IMR-90 (cell line): ENCODE measurements around the gene PLCZ1. TPM values are rescaled to one million over a fixed set of nuclear protein-coding genes. Genes with fewer than 3 reads are reported as not detected.

Experiments used
- ATAC-seq: fragments of 200-7000 bp; cut with Tn5 transposase; 2 replicates; pipeline ENCODE4 v1.9.1; 2020; ENCODE audit warnings: low read depth, mild to moderate bottlenecking, moderate library complexity
- BruUV-seq: library from RNA; stranded (reverse); fragments of 400-500 nt; replicated peaks from 2 replicates; lab custom pipeline; 2021; lab: Mats Ljungman, UMichigan
- CTCF ChIA-PET: fragments of 300-600 bp; formaldehyde crosslinking; extraction: SDS; loops from one replicate; lab custom pipeline; 2021; ENCODE audit warnings: antibody characterized with exemption; lab: Yijun Ruan, JAX
- POLR2A ChIA-PET: fragments of 300-600 bp; sonication (Branson Sonifier 250); formaldehyde crosslinking; loops from one replicate; lab custom pipeline; 2022; ENCODE audit warnings: antibody characterized with exemption; ENCODE audit not compliant: unreplicated experiment; lab: Charles Lee
- DNase-seq: peaks from one replicate; pipeline ENCODE4 v3.0.0; 2013
- H2AFZ ChIP-seq: replicated peaks from 2 replicates; pipeline ENCODE3; 2013; ENCODE audit warnings: low read length, mild to moderate bottlenecking; ENCODE audit not compliant: poor library complexity
- H2AK5ac ChIP-seq: 2 replicates; pipeline ENCODE4 v1.6.1; 2013; ENCODE audit warnings: low read depth, low read length, inconsistent platforms
- H2AK9ac ChIP-seq: replicated peaks from 2 replicates; pipeline ENCODE3; 2013; ENCODE audit warnings: mild to moderate bottlenecking, low read depth, low read length, moderate library complexity; ENCODE audit not compliant: poor library complexity
- H2BK120ac ChIP-seq: 2 replicates; pipeline ENCODE4 v1.6.1; 2013; ENCODE audit warnings: low read depth, low read length, inconsistent platforms
- H2BK15ac ChIP-seq: 3 replicates; pipeline ENCODE4 v1.6.1; 2013; ENCODE audit warnings: low read depth, low read length, inconsistent platforms
- H2BK20ac ChIP-seq: 2 replicates; pipeline ENCODE4 v1.6.1; 2013; ENCODE audit warnings: low read depth, mild to moderate bottlenecking, inconsistent platforms, low read length, moderate library complexity
- H2BK5ac ChIP-seq: 2 replicates; pipeline ENCODE4 v1.6.1; 2013; ENCODE audit warnings: mild to moderate bottlenecking, low read depth, low read length, inconsistent platforms; ENCODE audit not compliant: poor library complexity, severe bottlenecking
- H3K14ac ChIP-seq: replicated peaks from 2 replicates; pipeline ENCODE4 v1.6.1; 2013; ENCODE audit warnings: low read depth, low read length, inconsistent platforms
- H3K18ac ChIP-seq: 2 replicates; pipeline ENCODE4 v1.6.1; 2013; ENCODE audit warnings: low read depth, low read length, control low read depth
- H3K23ac ChIP-seq: 2 replicates; pipeline ENCODE4 v1.6.1; 2013; ENCODE audit warnings: low read depth, low read length, inconsistent platforms
- H3K27ac ChIP-seq: 2 replicates; pipeline ENCODE4 v1.5.1; 2013; ENCODE audit warnings: mild to moderate bottlenecking, control low read depth, low read length; ENCODE audit not compliant: insufficient read depth
- H3K27me3 ChIP-seq: 2 replicates; pipeline ENCODE4 v1.6.1; 2013; ENCODE audit warnings: low read length; ENCODE audit not compliant: control insufficient read depth, insufficient read depth
- H3K36me3 ChIP-seq: 2 replicates; pipeline ENCODE4 v1.6.1; 2013; ENCODE audit warnings: low read length, mixed read lengths; ENCODE audit not compliant: control insufficient read depth, insufficient read depth
- H3K4ac ChIP-seq: 2 replicates; pipeline ENCODE4 v1.6.1; 2013; ENCODE audit warnings: low read depth, low read length, inconsistent platforms
- H3K4me1 ChIP-seq: 2 replicates; pipeline ENCODE4 v1.6.1; 2013; ENCODE audit warnings: low read length, mixed read lengths; ENCODE audit not compliant: control insufficient read depth, insufficient read depth
- H3K4me2 ChIP-seq: 2 replicates; pipeline ENCODE4 v1.6.1; 2013; ENCODE audit warnings: low read depth, mild to moderate bottlenecking, control low read depth, low read length, moderate library complexity
- H3K4me3 ChIP-seq: 2 replicates; pipeline ENCODE4 v1.5.1; 2013; ENCODE audit warnings: low read depth, mild to moderate bottlenecking, control low read depth, low read length, moderate library complexity; ENCODE audit not compliant: insufficient read depth
- H3K56ac ChIP-seq: 2 replicates; pipeline ENCODE4 v1.6.1; 2013; ENCODE audit warnings: low read length, inconsistent platforms; ENCODE audit not compliant: insufficient read depth; ENCODE audit errors: extremely low read depth
- H3K79me1 ChIP-seq, 2 experiments: 2 replicates each; pipeline ENCODE4 v1.6.1; 2013; ENCODE audit warnings: low read length in 2 of 2, inconsistent platforms in 1 of 2, low read depth in 1 of 2
- H3K9ac ChIP-seq: 2 replicates; pipeline ENCODE4 v1.6.1; 2013; ENCODE audit warnings: low read depth, low read length, control low read depth
- H3K9me1 ChIP-seq: 2 replicates; pipeline ENCODE4 v1.6.1; 2013; ENCODE audit warnings: low read length, inconsistent platforms; ENCODE audit not compliant: insufficient read depth
- H3K9me3 ChIP-seq: 2 replicates; pipeline ENCODE4 v1.6.1; 2013; ENCODE audit warnings: low read length; ENCODE audit not compliant: control insufficient read depth, insufficient read depth
- H4K20me1 ChIP-seq: 2 replicates; pipeline ENCODE4 v1.6.1; 2013; ENCODE audit warnings: low read length, inconsistent platforms; ENCODE audit not compliant: insufficient read depth
- H4K5ac ChIP-seq: 2 replicates; pipeline ENCODE4 v1.6.1; 2013; ENCODE audit warnings: mild to moderate bottlenecking, low read depth, low read length, control low read depth
- H4K8ac ChIP-seq, 2 experiments: 2 replicates each; pipeline ENCODE4 v1.6.1; 2013; ENCODE audit warnings: low read depth in 2 of 2, low read length in 2 of 2, control low read depth in 1 of 2, inconsistent platforms in 1 of 2
- H4K91ac ChIP-seq: 2 replicates; pipeline ENCODE4 v1.6.1; 2013; ENCODE audit warnings: low read depth, low read length, inconsistent platforms; ENCODE audit not compliant: insufficient read depth
- BHLHE40 ChIP-seq: fragments of 150-350 bp; IDR thresholded peaks from 2 replicates; pipeline ENCODE4 v1.6.1; 2016; ENCODE audit warnings: mild to moderate bottlenecking, low read depth, low read length
- CEBPB ChIP-seq: IDR thresholded peaks from 2 replicates; pipeline ENCODE4 v1.6.1; 2012; ENCODE audit warnings: low read depth, low read length, improper control_type of control experiment
- CHD1 ChIP-seq: IDR thresholded peaks from 2 replicates; pipeline ENCODE4 v1.6.1; 2012; ENCODE audit warnings: low read depth, low read length, improper control_type of control experiment
- FOS ChIP-seq: fragments of 150-350 bp; IDR thresholded peaks from 2 replicates; pipeline ENCODE4 v1.6.1; 2016; ENCODE audit warnings: low read depth, low read length
- MAFK ChIP-seq: IDR thresholded peaks from 2 replicates; pipeline ENCODE4 v1.6.1; 2012; ENCODE audit warnings: low read depth, low read length, improper control_type of control experiment
- MAZ ChIP-seq: IDR thresholded peaks from 2 replicates; pipeline ENCODE4 v1.6.1; 2012; ENCODE audit warnings: low read depth, mild to moderate bottlenecking, low read length, improper control_type of control experiment, moderate library complexity, borderline replicate concordance
- MXI1 ChIP-seq: IDR thresholded peaks from 2 replicates; pipeline ENCODE4 v1.6.1; 2012; ENCODE audit warnings: low read depth, mild to moderate bottlenecking, low read length, moderate library complexity, borderline replicate concordance
- NFE2L2 ChIP-seq: fragments of 150-350 bp; IDR thresholded peaks from 2 replicates; pipeline ENCODE4 v1.6.1; 2016; ENCODE audit warnings: low read depth, mild to moderate bottlenecking, low read length
- POLR2A ChIP-seq: IDR thresholded peaks from 2 replicates; pipeline ENCODE4 v1.6.1; 2012; ENCODE audit warnings: mild to moderate bottlenecking, low read depth, low read length
- RAD21 ChIP-seq: IDR thresholded peaks from 2 replicates; pipeline ENCODE4 v1.6.1; 2012; ENCODE audit warnings: low read length, improper control_type of control experiment
- RCOR1 ChIP-seq: IDR thresholded peaks from 2 replicates; pipeline ENCODE4 v1.6.1; 2012; ENCODE audit warnings: mild to moderate bottlenecking, low read length, improper control_type of control experiment; ENCODE audit not compliant: insufficient replicate concordance
- RFX5 ChIP-seq: IDR thresholded peaks from 2 replicates; pipeline ENCODE4 v1.8.0; 2012; ENCODE audit warnings: low read depth, mild to moderate bottlenecking, low read length, moderate library complexity
- SMC3 ChIP-seq: fragments of 150-350 bp; IDR thresholded peaks from 2 replicates; pipeline ENCODE4 v1.6.1; 2016; ENCODE audit warnings: low read depth, mild to moderate bottlenecking, antibody characterized with exemption, low read length, moderate library complexity
- WGBS, 2 experiments: methylation state at CpG; one replicate each; pipeline versions ENCODE4 v1.1.5 to v1.1.7; 2013; ENCODE audit warnings: missing lambda C conversion rate in 2 of 2; ENCODE audit not compliant: insufficient read length in 1 of 2; ENCODE audit errors: extremely low coverage in 2 of 2; 5-methylcytosine and 5-hydroxymethylcytosine counted together
- dilution Hi-C: fragments of 300-500 bp; cut with HindIII; formaldehyde crosslinking; loops from one replicate; pipeline ENCODE4 v1.14.3; 2018; ENCODE audit warnings: low sequenced_read_pairs; ENCODE audit not compliant: unreplicated experiment
- in situ Hi-C: fragments of 300-500 bp; cut with MboI; formaldehyde crosslinking; loops from 3 replicates; pipeline ENCODE4 v1.14.3; 2019; ENCODE audit warnings: low sequenced_read_pairs, inconsistent platforms, mixed read lengths
- intact Hi-C: fragments of 100-400 bp; cut with micrococcal nuclease; formaldehyde crosslinking; loops from 2 replicates; pipeline ENCODE4 v1.10.0; 2022
- polyA plus RNA-seq, 3 experiments: library from polyadenylated mRNA; depleted of rRNA; stranded (reverse); fragments of >200 nt; gene quantifications; 2 replicates each; pipeline ENCODE4 v1.2.3, GENCODE V29; 2012; ENCODE audit warnings: low replicate concordance in 1 of 3
- total RNA-seq: library from RNA; depleted of rRNA; stranded (reverse); fragments of >200 nt; gene quantifications from 2 replicates; pipeline ENCODE4 v1.2.3, GENCODE V29; 2012
- TF ChIP-seq, protein P1 (sequence below): fragments of 150-350 bp; IDR thresholded peaks from 2 replicates; pipeline ENCODE4 v1.6.1; 2017; ENCODE audit warnings: mild to moderate bottlenecking, antibody characterized with exemption, low read length, low read depth
- TF ChIP-seq, protein P2 (sequence below): fragments of 150-350 bp; IDR thresholded peaks from 2 replicates; pipeline ENCODE4 v1.6.1; 2016; ENCODE audit warnings: low read depth, mild to moderate bottlenecking, low read length, moderate library complexity, borderline replicate concordance
- TF ChIP-seq, protein P3 (sequence below): conservative IDR thresholded peaks from 2 replicates; pipeline ENCODE4 v1.5.1; 2012; ENCODE audit warnings: mild to moderate bottlenecking, low read depth, low read length, improper control_type of control experiment

The PLCZ1 gene
- total and polyA plus RNA-seq, 2 of the 4 experiments (the other 2 are of a cell fraction): not detected

DNA sequence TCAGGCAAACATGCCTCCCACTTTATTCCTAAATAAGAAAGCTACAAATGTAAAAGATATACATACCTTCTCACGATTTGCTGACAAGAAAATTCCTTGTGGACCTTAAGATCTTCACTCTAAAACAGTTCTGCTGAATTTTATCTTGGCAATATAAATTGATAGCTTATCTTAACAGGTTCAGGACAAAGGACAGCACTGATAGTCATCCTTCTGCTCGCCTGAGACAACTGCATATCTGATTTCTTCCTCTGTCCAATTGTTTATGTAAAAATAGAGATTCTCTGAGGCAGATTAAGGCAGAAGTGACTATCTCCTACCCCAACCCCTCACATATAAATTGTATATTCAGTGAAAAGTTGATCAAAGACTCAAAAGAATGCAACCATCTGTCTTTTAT is 45.0 kb upstream of the PLCZ1 start:
- POLR2A ChIA-PET: no interaction called here

More for the DNA sequence above, 45.0 kb upstream of the PLCZ1 start:
- H3K9me3 ChIP-seq: no peaks in the 10 kb centered on the region
- H2BK120ac ChIP-seq: no peak overlapping the region
- H2AFZ ChIP-seq: no peak overlapping the region
- H2AK9ac ChIP-seq: no peak overlapping the region
- H3K56ac ChIP-seq: no peak overlapping the region
- H3K4me3 ChIP-seq: no peak overlapping the region
- intact Hi-C loops (no loop called here), in situ Hi-C loops (no loop called here), dilution Hi-C loops (no loop called here)
- WGBS, 2 experiments: no CpG with 5 or more reads among the region's 2 CpGs
- H3K4ac ChIP-seq: no peak overlapping the region
- no peak overlapping the region for H3K27ac ChIP-seq
- no peak overlapping the region for H3K9ac ChIP-seq
- TF ChIP-seq RCOR1: no peak
- TF ChIP-seq POLR2A: no peak
- TF ChIP-seq NFE2L2: no peak
- TF ChIP-seq FOS: no peak
- TF ChIP-seq RFX5: no peak
- TF ChIP-seq MAFK: no peak
- TF ChIP-seq, protein P1, sequence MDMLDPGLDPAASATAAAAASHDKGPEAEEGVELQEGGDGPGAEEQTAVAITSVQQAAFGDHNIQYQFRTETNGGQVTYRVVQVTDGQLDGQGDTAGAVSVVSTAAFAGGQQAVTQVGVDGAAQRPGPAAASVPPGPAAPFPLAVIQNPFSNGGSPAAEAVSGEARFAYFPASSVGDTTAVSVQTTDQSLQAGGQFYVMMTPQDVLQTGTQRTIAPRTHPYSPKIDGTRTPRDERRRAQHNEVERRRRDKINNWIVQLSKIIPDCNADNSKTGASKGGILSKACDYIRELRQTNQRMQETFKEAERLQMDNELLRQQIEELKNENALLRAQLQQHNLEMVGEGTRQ: no peak
- no peak for TF ChIP-seq RAD21
- TF ChIP-seq CEBPB: no peak
- no peak for TF ChIP-seq BHLHE40
- no peak for TF ChIP-seq MXI1
- TF ChIP-seq, protein P2, sequence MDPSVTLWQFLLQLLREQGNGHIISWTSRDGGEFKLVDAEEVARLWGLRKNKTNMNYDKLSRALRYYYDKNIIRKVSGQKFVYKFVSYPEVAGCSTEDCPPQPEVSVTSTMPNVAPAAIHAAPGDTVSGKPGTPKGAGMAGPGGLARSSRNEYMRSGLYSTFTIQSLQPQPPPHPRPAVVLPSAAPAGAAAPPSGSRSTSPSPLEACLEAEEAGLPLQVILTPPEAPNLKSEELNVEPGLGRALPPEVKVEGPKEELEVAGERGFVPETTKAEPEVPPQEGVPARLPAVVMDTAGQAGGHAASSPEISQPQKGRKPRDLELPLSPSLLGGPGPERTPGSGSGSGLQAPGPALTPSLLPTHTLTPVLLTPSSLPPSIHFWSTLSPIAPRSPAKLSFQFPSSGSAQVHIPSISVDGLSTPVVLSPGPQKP: no peak
- TF ChIP-seq SMC3: no peak
- no peak for TF ChIP-seq CHD1
- TF ChIP-seq, protein P3, sequence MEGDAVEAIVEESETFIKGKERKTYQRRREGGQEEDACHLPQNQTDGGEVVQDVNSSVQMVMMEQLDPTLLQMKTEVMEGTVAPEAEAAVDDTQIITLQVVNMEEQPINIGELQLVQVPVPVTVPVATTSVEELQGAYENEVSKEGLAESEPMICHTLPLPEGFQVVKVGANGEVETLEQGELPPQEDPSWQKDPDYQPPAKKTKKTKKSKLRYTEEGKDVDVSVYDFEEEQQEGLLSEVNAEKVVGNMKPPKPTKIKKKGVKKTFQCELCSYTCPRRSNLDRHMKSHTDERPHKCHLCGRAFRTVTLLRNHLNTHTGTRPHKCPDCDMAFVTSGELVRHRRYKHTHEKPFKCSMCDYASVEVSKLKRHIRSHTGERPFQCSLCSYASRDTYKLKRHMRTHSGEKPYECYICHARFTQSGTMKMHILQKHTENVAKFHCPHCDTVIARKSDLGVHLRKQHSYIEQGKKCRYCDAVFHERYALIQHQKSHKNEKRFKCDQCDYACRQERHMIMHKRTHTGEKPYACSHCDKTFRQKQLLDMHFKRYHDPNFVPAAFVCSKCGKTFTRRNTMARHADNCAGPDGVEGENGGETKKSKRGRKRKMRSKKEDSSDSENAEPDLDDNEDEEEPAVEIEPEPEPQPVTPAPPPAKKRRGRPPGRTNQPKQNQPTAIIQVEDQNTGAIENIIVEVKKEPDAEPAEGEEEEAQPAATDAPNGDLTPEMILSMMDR: no peak
- no peak for TF ChIP-seq MAZ
- H3K9me1 ChIP-seq: no peaks in the 10 kb centered on the region
- H3K4me1 ChIP-seq: no peaks in the 10 kb centered on the region
- H4K91ac ChIP-seq: no peak overlapping the region
- CTCF ChIA-PET: no interaction called here
- no peak overlapping the region for H2AK5ac ChIP-seq
- H4K5ac ChIP-seq: no peak overlapping the region
- H2BK20ac ChIP-seq: no peak overlapping the region
- no peaks in the 10 kb centered on the region for H3K36me3 ChIP-seq
- no peak overlapping the region for H3K18ac ChIP-seq
- H2BK5ac ChIP-seq: no peak overlapping the region
- H3K4me2 ChIP-seq: no peak overlapping the region
- DNase-seq: peak; percentile 12
- no peak overlapping the region for H3K23ac ChIP-seq
- BruUV-seq: no TSS peak
- H4K8ac ChIP-seq: no peak overlapping the region
- ATAC-seq: no peak
- H2BK15ac ChIP-seq: no peak overlapping the region
- no peaks in the 10 kb centered on the region for H4K20me1 ChIP-seq
- H3K27me3 ChIP-seq: no peaks in the 10 kb centered on the region
- no peaks in the 10 kb centered on the region for H3K79me1 ChIP-seq
- no peak overlapping the region for H3K14ac ChIP-seq
